CD4-positive, alpha-beta T cell treated with Interferon alpha-2 for 1 hour (primary cell): ENCODE results near the gene LECT2.

Experiments used
- DNase-seq, 2 donors: peaks; one replicate each; pipeline ENCODE4 v3.0.0-alpha.2; 2020 to 2022

Gene LECT2

GRCh38 chr5:135978212-135978631 is 23.4 kb upstream of the LECT2 start:
- no peak for DNase-seq

DNA sequence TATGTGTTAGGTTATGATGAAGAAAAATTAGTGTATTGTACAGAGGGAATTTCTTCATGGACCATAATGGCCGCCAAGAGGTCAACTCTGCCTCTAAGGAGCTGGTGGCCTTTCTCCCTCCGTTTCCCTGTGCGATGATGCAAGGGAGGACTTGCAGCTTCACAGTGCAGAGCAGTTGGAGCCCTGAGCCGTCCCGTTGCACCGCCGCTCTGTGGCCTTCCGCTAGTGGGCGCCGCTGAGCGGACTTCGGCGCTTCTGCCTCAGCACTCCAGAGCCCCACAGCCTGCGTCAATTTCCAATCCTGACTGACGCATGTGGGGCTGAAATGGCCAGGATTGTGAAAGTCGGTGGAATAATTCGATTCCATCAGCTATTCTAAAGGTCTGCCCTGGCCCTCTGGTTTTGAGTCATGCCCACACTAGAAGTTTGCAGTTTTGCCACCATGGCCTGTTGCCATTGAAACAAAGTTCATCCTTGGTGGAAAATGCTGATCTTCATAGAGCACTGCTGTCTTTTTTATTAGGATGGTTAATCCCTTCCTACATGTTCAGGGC is 22.7 kb upstream of the LECT2 start:
- DNase-seq: peak; percentile 58 to 59

- no peak for DNase-seq
Measured at GRCh38 chr5:135976216-135976615, 21.4 kb upstream of the LECT2 start.

GRCh38 chr5:135975122-135975521 is 20.3 kb upstream of the LECT2 start:
- no peak for DNase-seq

DNA sequence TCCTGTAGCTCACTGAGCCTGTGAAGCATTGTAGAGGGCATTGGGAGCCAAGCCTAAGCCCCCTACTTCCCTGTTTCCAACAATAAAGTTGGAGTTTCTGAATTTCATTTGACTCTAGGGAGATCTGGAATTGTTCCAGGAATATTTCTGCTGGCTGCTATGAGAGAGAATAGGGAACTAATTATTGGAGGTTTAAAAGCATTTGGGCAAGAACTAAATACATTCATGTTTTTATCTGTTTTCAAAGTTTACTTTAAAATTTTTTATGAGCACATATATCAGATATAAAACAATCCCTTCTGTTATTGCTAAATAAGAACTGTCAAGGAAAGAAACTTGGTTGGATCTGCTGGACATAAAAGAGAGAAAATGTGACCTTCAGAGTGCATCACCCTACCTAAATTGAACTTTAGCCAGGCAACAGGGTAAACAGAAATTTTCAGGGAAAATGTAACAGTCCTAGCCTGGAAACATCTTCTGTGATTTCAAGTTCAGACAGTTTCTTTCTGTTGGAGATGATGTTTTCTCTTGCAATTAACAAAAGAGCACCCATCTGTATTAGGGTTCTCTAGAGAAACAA is 19.3 kb upstream of the LECT2 start:
- no peak for DNase-seq

DNA sequence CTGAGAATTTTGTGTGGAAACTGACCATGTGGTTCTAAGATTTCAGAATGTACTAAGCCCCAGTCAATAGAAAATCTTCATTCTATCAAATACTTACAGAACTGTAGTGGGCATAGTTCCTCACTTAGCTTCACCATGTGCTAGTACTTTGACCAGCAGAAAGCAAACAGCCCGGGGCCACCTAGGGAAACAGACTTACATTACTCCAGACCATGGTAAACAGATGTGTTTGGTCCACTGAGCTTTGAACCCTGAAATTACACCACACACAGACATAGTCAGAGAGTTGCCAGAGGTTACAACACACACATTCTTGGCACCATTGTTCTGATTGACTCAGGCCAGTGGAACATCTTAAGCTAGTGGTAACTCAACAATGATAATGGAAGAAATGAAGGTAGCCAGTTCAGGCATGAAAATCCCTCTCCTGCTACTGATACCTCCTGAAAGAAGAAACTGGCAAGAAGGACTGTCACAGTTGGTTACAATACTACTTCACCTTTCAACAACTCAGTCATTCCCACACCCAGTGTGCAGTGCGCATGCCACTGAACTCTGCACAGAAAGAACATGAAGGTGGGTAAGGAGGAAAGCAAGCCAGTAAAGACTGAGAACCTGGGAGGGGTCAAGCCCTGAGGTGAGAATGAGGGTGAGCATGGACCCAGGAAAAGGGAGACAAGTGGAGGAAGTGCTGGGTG is 18.7 kb upstream of the LECT2 start:
- no peak for DNase-seq

DNA sequence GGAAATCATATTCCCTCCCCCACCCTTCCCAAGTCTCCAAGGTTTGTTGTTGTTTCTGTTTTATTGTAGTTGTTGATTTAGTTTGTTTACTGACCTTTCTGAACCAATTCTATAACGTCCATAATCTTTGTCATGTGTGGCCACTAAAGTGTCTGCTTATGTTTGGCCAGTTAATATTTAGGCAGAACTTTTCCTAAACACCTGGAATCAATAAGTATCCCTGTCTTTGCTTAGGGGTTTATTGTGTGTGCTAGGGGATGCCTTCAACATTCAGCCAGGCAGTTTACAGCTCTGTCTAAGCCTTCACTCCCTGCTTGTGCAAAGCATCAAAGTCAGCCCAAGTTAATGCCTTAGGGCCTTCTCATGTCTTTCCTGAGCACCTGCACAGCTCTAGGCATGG is 16.9 kb upstream of the LECT2 start:
- DNase-seq: no peak

DNA sequence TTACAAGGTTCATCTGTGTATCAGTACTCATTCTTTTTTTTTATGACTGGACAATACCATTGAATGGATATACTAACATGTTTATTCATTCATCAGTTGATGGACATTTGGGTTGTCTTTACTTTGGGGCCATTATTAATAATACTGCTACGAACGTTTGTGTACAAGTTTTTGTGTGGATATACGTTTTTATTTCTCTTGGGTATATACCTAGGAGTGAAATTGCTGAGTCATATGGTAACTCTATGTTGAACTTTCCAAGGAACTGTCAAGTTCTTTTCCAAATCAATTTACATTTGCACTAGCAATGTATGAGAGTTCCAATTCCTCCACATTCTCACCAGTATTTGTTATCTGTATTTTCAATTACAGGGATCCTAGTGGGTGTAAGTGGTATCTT is 12.0 kb upstream of the LECT2 start:
- no peak for DNase-seq

DNA sequence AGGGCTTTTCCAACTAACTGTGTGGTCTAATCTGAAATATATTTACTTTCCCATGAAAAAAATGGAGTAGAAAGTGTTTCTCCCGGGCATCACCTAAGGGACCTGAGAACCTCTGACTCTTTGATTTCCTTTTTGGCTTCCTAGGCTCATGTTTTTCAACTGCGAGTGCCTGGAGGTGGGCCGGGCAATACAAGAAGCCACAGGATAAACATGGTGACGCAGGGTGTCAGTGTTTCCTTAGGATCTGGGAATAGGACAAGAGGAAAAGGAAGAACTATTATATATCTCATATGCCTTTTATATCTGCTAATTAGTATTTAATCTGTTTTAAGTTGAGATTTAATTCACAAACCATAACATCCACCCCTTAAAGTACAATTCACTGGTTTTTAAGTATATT is 11.4 kb upstream of the LECT2 start:
- no peak for DNase-seq

DNA sequence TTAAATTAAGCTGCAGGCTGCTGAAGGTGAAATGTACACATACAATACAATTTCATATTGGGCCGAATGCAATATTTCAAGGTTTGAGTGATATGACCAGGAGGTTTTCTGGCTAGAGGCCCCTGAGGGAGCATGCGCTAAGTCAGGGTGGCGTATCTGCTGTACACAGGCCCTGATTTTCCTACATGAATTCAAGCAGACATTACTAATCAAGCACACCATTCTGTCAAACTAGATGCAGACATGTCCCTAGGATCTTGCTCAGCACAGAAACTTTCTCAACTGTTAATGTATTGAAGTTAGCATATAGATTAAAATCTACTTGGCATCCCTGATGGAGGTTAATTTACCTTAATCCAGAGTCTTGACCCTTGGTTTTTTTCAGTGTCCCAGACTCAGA is 10.7 kb upstream of the LECT2 start:
- DNase-seq: no peak

DNA sequence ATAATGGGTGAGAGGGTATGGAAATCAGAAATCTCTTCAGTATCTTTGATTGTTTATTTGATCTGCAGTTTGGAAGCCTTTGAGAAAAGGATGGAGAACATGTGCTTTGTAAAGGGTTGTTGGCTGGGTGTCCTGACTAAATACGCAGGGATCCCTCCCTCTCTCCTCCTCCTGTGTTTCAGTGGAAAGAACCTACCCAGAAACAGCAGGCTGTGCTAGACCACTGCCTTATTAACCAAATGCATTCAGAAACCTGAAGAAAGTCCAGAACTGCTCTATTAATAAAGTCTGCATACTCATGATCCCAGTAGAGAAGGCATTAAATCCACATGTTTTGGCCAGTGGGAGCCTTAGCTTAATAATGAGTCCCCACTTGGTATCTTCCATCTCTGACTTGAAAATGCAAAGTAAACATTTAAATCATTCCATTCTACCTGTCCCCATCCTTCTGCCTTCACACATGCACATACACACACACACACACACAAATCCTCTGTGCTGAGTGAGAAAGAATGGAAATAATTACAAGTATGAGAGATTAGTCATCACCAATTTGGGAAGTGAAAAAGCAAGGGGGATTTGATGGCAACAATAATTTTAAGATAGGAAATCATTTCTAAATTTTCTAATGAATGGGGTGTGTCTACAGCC is 10.0 kb upstream of the LECT2 start:
- no peak for DNase-seq

- no peak for DNase-seq
Measured at GRCh38 chr5:135955525-135955924, 742 bp upstream of the LECT2 start.

DNA sequence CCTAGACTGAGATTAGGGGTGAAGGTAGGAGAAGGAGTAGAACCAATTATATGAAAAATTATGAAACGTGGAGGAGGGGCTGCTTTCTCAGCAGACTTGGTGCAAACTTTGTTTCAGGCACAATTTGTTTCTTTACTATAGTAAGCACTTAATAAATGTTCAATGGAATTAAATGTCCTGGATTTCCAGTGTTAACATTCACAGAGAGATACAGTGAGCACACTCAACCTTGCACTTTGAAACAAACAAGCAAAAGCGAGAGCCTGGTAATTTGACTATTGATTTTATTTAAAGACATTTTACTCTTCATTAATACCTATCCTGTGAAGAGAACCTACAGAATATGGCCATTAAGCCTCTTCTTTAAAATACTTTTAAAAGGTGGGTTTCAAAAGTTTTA is 933 bp downstream of the LECT2 start:
- DNase-seq: no peak

DNA sequence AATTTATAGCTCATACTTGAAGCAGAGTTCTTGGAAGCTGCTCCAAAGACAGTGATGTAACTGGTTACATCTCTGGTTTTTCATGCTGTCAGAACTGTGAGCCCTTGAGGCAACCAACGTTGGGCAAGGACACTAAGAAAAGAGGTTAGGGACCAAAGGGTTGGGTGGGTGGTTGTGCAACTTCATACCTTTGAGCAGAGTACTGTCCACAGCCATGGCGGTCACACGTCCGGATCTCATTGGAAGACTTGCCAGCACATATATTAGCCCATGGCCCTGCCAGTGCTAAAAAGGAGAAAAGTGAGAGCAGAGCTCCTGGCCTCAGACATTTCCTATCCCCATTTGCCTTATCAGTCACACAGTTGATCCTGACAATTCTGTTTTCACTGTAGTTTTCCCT is 2.1 kb downstream of the LECT2 start:
- DNase-seq: no peak

GRCh38 chr5:135951807-135952206 is 3.0 kb downstream of the LECT2 start:
- no peak for DNase-seq

- DNase-seq: no peak
Measured at GRCh38 chr5:135951257-135951656, 3.5 kb downstream of the LECT2 start.

DNA sequence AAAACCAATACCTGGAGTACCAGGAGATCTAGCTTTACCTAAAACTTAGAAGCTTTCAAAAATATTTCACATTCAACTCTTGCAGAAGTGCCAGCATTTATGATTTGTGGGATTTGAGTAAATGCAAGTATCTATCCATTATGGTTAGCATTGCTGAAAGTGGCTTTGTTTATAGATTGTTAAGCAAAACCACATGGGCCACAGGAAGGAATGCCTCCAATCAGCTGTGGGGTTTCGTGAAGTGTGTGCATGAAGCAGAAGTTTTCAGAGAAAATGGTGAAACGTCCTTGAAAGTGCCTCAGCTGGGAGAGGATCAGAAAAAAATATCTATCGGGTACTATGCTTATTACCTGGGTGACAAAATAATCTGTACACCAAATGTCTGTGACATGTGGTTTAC is 4.2 kb downstream of the LECT2 start:
- DNase-seq: no peak

- peak; percentile 10 to 59 for DNase-seq
Measured at GRCh38 chr5:135944967-135945560, 9.7 kb downstream of the LECT2 start.

DNA sequence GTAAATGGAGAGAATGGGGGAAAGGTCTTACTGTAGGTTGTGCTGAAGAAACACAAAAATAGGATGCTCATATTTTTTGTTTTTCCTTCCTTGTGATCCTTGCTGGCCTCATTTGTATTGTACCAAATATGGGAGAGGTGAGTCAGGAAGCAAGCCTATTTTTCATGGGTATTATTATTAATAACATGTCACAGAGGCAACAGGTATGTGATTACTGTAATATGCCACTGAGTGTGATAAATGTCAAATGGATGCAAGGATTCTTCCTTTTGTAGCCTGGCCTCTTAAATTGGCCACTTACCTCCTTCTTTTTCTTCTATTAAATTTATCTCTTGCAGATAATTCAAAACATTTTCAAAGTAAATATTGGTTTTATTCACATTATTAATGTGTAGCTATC is 10.2 kb downstream of the LECT2 start:
- DNase-seq: no peak

- no peak for DNase-seq
Measured at GRCh38 chr5:135942202-135942771, 12.5 kb downstream of the LECT2 start.

DNA sequence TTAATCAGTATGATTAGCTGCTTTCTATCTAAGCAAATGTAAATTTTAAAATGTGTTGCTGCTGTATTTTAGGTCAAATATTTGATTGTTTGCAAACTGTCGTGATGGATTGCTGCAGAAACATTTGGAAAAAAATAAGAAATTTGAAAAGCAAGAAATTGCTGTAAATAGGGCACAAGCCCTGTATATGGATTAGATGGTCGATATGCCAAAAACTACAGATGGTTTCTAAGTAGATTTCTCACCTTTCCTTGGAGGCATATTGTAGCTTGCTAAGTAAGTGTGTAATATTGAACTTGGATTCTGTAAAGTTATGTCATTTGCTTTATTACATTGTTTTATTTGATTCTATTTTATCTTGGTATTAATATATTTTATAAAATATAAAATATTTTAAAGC is 13.1 kb downstream of the LECT2 start:
- no peak for DNase-seq

GRCh38 chr5:135937245-135937911 is 17.4 kb downstream of the LECT2 start:
- no peak for DNase-seq

DNA sequence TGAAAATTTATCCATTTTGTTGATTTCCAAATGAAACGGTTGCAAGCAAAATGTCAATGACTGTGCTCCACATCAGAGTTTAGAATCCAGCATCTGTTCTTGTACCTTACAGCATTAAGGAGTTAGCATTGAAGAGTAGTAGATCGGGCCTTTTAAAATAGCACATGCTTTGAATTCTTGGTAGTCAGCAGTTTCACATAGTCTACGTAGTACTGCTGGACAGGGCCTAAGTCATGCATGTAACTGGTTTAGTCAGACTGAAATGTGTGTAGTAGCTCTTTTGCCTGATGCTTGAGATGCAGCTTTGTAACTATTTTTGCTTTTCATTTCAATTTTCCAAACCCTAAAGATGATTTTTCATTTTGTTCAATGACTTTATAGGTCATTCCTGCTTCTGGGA is 19.8 kb downstream of the LECT2 start:
- no peak for DNase-seq
